Lower lobe of right lung (tissue), 2 donors: Measurements from ENCODE around the gene PLSCR3. TPM values are rescaled to one million over a fixed set of nuclear protein-coding genes. Genes with fewer than 3 reads are reported as not detected.

Experiments used
- ATAC-seq, 2 donors: fragments of 200-7000 bp; cut with Tn5 transposase; one replicate each; pipeline ENCODE4 v1.9.1; 2020 to 2022; ENCODE audit warnings: mild to moderate bottlenecking in 2 of 2, moderate library complexity in 2 of 2
- DNase-seq: peaks from one replicate; pipeline ENCODE4 v3.0.0-alpha.2; 2020
- H3K27ac ChIP-seq: fragments of 200-600 bp; one replicate; pipeline ENCODE4 v1.8.0; 2022
- H3K27me3 ChIP-seq: fragments of 200-600 bp; one replicate; pipeline ENCODE4 v1.8.0; 2022; ENCODE audit warnings: low read depth
- H3K36me3 ChIP-seq: fragments of 200-600 bp; one replicate; pipeline ENCODE4 v1.8.0; 2022; ENCODE audit warnings: mild to moderate bottlenecking
- H3K4me1 ChIP-seq: fragments of 200-600 bp; one replicate; pipeline ENCODE4 v1.8.0; 2022
- H3K4me3 ChIP-seq: fragments of 200-600 bp; one replicate; pipeline ENCODE4 v1.8.0; 2022; ENCODE audit warnings: mild to moderate bottlenecking
- H3K9me3 ChIP-seq: fragments of 200-600 bp; one replicate; pipeline ENCODE4 v1.8.0; 2022
- intact Hi-C: fragments of 100-400 bp; cut with DNase I; formaldehyde crosslinking; loops from one replicate; pipeline ENCODE4 v1.11.0; 2022
- total RNA-seq: library from RNA; stranded (reverse); fragmentation: NEBNext Ultra II Directional; extraction: Animal tissue kit (Norgen Biotek cat#: 25700); gene quantifications from one replicate; pipeline ENCODE4 v1.2.1, GENCODE V29; 2021
- TF ChIP-seq, protein P1 (sequence below): fragments of 200-600 bp; IDR thresholded peaks from one replicate; pipeline ENCODE4 v1.8.0; 2022; ENCODE audit warnings: antibody characterized with exemption, mild to moderate bottlenecking
- donor health status: DM: no; HTN: yes; CAD: no; lungs with severe emphysema.

Gene PLSCR3
- total RNA-seq, 1 donor from 2014 or later = 27.1 TPM

DNA sequence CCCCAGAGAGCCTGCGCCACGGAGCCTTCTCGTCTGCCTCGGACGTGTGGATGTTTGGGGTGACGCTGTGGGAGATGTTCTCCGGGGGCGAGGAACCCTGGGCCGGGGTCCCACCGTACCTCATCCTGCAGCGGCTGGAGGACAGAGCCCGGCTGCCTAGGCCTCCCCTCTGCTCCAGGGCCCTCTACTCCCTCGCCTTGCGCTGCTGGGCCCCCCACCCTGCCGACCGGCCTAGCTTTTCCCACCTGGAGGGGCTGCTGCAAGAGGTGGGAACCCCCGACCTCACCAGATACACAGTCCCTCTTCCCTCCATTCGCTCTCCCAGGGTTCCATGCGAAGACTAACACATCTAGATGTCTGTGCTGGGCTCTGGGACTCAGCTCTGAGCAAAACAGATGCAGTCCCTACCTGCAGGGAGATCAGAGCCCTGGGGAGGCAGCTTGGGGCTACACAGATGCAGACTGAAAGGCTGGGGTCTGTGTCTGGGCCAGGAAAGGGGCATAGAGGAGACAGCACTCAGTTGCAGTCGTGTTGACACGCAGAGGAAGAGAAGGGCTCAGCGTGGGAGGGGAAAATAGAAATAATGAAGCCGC is 9.7 kb downstream of the PLSCR3 start:
- ATAC-seq (no peak), DNase-seq (no peak)
- H3K4me3 ChIP-seq = peak overlapping the region; percentile 52
- H3K4me1 ChIP-seq = peaks cover 26% of the 10 kb centered on the region
- H3K27me3 ChIP-seq = peaks cover 10% of the 10 kb centered on the region
- H3K9me3 ChIP-seq = no peaks in the 10 kb centered on the region
- TF ChIP-seq, protein P1, sequence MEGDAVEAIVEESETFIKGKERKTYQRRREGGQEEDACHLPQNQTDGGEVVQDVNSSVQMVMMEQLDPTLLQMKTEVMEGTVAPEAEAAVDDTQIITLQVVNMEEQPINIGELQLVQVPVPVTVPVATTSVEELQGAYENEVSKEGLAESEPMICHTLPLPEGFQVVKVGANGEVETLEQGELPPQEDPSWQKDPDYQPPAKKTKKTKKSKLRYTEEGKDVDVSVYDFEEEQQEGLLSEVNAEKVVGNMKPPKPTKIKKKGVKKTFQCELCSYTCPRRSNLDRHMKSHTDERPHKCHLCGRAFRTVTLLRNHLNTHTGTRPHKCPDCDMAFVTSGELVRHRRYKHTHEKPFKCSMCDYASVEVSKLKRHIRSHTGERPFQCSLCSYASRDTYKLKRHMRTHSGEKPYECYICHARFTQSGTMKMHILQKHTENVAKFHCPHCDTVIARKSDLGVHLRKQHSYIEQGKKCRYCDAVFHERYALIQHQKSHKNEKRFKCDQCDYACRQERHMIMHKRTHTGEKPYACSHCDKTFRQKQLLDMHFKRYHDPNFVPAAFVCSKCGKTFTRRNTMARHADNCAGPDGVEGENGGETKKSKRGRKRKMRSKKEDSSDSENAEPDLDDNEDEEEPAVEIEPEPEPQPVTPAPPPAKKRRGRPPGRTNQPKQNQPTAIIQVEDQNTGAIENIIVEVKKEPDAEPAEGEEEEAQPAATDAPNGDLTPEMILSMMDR = no peak
- peak overlapping the region; percentile 49 for H3K27ac ChIP-seq
- intact Hi-C loops = no loop called here
- peaks cover 33% of the 10 kb centered on the region for H3K36me3 ChIP-seq

DNA sequence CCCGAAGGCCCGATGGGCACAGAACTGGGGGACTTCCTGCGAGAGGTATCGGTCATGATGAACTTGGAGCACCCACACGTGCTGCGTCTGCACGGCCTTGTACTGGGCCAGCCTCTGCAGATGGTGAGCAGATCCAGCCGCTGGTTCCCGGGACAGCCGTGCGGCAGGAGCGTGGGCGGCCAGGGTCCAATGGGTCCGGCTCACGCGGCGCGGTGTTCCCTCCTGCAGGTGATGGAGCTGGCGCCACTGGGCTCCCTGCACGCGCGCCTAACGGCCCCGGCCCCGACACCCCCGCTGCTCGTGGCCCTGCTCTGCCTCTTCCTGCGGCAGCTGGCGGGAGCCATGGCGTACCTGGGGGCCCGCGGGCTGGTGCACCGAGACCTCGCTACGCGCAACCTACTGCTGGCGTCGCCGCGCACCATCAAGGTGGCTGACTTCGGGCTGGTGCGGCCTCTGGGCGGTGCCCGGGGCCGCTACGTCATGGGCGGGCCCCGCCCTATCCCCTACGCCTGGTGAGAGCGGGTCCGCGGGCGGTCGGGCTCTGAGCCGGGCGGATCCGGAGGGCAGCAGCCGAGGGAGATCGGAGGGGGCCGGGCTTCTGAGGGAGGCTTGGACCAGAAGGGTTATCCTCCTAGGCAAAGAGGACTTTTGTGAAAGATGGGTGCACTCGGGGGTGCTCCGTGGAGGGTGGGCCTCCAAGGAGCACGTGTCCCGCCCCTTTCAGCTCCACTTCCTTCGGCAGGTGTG is 10.4 kb downstream of the PLSCR3 start:
- TF ChIP-seq, protein P1 = no peak
- DNase-seq (peak; percentile 51), ATAC-seq (peak; percentile 45 to 68)
- Histone ChIP-seq H3K36me3 (peaks cover 26% of the 10 kb centered on the region), H3K4me1 (peaks cover 26% of the 10 kb centered on the region), H3K27me3 (peaks cover 10% of the 10 kb centered on the region), H3K4me3 (peak overlapping the region; percentile 52), H3K27ac (peak overlapping the region; percentile 49), H3K9me3 (no peaks in the 10 kb centered on the region)
- intact Hi-C loops = no loop called here

DNA sequence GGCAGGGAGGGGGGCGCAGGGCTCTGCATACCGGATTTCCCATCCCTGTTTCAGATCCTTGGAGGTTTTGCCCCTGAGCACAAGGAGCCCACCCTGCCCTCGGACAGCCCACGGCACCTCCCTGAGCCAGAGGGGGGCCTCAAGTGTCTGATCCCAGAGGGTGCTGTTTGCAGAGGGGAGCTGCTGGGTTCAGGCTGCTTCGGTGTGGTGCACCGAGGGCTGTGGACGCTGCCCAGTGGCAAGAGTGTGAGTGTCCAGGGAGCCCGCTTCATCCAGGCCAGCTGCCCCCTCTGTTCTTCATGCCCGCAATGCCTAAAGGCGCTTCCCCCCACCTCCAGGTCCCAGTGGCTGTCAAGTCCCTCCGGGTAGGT is 11.0 kb downstream of the PLSCR3 start:
- H3K27ac ChIP-seq = peak overlapping the region; percentile 49
- intact Hi-C loops = no loop called here
- TF ChIP-seq, protein P1 = no peak
- DNase-seq (no peak), ATAC-seq (no peak)
- H3K4me3 ChIP-seq = peak overlapping the region; percentile 52
- H3K9me3 ChIP-seq = no peaks in the 10 kb centered on the region
- peaks cover 26% of the 10 kb centered on the region for H3K4me1 ChIP-seq
- H3K36me3 ChIP-seq = peaks cover 21% of the 10 kb centered on the region
- H3K27me3 ChIP-seq = peaks cover 10% of the 10 kb centered on the region

DNA sequence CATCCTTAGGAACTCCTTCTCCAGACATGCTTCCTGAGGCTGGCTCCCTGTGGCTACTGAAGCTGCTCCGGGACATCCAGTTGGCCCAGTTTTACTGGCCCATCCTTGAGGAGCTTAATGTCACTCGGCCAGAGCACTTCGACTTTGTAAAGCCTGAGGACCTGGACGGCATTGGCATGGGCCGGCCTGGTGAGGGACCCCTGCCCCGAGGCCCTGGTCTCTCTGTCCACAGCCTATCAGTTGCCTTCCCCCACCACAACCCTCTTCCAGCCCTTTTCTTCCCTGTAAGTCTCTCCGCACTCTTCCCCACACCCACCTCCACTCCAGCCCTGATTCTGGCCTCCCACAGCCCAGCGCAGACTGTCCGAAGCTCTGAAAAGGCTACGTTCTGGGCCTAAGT is 11.4 kb downstream of the PLSCR3 start:
- H3K36me3 ChIP-seq = peaks cover 16% of the 10 kb centered on the region
- H3K27ac ChIP-seq = no peak overlapping the region
- H3K4me3 ChIP-seq = no peak overlapping the region
- H3K27me3 ChIP-seq = peaks cover 10% of the 10 kb centered on the region
- no peak for ATAC-seq
- no peaks in the 10 kb centered on the region for H3K9me3 ChIP-seq
- no peak for DNase-seq
- H3K4me1 ChIP-seq = peaks cover 26% of the 10 kb centered on the region
- TF ChIP-seq, protein P1 = no peak
- intact Hi-C loops = no loop called here

DNA sequence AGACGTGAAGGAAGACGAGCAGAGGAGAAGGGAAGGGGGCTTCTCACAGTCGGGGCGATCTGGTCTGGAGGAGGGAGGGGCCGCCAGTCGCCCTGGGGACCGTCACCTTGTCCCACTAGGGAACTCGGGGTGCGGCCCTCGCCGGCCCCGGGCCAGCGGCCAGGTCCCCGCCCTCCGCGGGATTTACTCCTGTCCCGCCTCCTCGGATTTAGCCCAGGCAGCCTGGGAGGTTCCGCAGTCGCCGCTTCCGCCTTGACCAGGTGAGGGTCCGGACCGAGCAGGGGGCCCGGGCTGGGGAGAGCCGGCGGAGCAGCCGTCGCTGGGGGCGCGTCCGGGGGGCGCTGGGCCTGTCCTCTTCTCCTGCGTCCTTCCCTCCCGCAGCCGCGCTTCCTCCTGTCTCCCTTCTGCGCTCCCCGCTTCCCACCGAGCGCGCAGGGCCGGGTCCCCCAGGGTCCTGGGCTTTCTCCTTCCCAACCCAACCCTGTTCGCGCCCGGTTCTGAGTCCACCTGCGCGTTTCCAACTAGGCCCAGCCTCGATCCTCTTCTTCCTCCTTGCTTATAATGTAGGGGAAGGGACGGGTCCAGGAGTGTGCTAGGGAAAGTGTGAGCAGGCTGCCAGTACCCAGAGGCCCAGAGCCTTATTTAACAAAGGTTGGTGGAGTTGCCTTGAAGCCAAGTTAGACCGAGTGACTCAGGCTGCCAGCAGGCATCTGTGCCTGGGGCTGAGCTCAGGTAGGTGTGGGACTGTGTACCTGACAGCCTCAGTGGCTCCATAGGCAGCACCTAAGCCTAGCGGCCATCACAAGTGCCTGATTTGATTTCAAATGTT is 13.3 kb downstream of the PLSCR3 start, which contains the start of gene TNK1:
TNK1 (plus strand) TSS at position 235 of the 829 bp plus-strand sequence. CDS start 1,838 bp downstream, outside the sequence.
- Histone ChIP-seq H3K4me3 (peak within 1 kb of the TSS; percentile 61), H3K27me3 (peaks cover 10% of the 10 kb centered on the region), H3K9me3 (no peaks in the 10 kb centered on the region), H3K36me3 (peaks cover 6% of the 10 kb centered on the region), H3K27ac (peak within 1 kb of the TSS; percentile 71), H3K4me1 (peaks cover 26% of the 10 kb centered on the region)
- DNase-seq (peak; percentile 79), ATAC-seq (peak; percentile 82 to 93)
- intact Hi-C loops = no loop called here
- TF ChIP-seq, protein P1 = no peak
